ENCODE results near the gene TMEM255B. TPM values are rescaled to one million over a fixed set of nuclear protein-coding genes. Genes with fewer than 3 reads are reported as not detected.
"Not testable (repeated sequence)": the region's sequence is repeated elsewhere in the genome, so short reads cannot be mapped to it uniquely, and the experiment has no call there.

TMEM255B gene
- total RNA-seq, 1 experiment from 2014 or later, result 7.7 TPM

DNA sequence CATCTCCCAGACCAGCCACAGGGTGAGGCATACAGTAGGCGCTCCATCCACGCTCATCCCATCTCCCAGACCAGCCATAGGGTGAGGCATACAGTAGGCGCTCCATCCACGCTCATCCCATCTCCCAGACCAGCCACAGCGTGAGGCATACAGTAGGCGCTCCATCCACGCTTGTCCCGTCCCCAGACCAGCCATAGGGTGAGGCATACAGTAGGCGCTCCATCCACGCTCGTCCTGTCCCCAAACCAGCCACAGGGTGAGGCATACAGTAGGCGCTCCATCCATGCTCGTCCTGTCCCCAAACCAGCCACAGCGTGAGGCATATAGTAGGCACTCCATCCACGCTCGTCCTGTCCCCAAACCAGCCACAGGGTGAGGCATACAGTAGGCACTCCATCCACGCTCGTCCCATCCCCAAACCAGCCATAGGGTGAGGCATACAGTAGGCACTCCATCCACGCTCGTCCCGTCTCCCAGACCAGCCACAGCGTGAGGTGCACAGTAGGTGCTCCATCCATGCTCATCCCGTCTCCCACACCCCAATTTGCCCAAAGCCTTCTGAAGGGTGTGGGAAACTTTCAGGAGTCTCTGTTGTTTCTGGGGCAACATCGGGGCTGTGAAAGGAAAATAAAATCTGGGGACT lies 13.4 kb upstream of the TMEM255B start:
- H3K4me2 ChIP-seq (ENCODE audit: low read length); H3K9ac ChIP-seq (ENCODE audit: low read length); DNase-seq (ENCODE audit: low read depth, low spot score); H3K9me2 ChIP-seq (ENCODE audit: insufficient read depth); POLR2A ChIA-PET; H3K79me2 ChIP-seq (ENCODE audit: insufficient read depth, low read length); H3K4me3 ChIP-seq (replicated peaks in 1 of 2; ENCODE audit: low read depth in 1 of 2, low read length in 2 of 2); H3K27me3 ChIP-seq (ENCODE audit: insufficient read depth, low read length); CTCF ChIA-PET; BruUV-seq (replicated peaks); RAD21 ChIA-PET (ENCODE audit: low non-redundant PET in 1 of 2, low total read pairs in 2 of 2, uncharacterized antibody in 2 of 2, unreplicated experiment in 2 of 2); H3K36me3 ChIP-seq (ENCODE audit: control insufficient read depth in 1 of 2, insufficient read depth in 2 of 2, low read length in 2 of 2); intact Hi-C loops (cut with micrococcal nuclease); H2AFZ ChIP-seq (ENCODE audit: low read depth, low read length, poor library complexity, severe bottlenecking); H3K9me3 ChIP-seq (ENCODE audit: control insufficient read depth in 1 of 2, insufficient read depth in 1 of 2, low read depth in 1 of 2, low read length in 2 of 2); H3K27ac ChIP-seq (ENCODE audit: low read depth, low read length); ATAC-seq; H4K20me1 ChIP-seq (ENCODE audit: insufficient read depth): not testable (repeated sequence)
- H3K4me1 ChIP-seq (ENCODE audit: control insufficient read depth in 1 of 2, insufficient read depth in 2 of 2, low read length in 2 of 2), result peaks cover 9 to 14% of the 10 kb centered on the region in 2 experiments

DNA sequence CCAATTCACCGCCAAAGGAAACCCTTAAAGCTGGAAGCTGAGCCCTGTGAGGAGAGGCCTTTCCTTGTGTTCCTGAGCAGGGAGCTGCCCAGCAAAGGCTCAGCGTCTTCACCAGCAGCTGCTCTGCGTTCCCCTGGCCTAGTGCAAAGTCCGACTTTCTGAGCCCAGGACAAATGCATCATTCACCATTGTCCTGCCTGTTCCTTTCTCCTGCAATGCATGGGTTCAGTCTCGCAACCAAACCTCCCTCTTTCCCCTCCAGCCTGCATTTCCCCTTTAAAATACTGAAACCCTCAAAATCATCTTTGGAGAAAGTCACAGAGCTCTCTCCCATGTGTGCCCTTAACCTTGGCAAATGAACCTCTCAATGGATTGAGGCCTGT lies 12.9 kb upstream of the TMEM255B start:
- Histone ChIP-seq H3K79me2 (ENCODE audit: insufficient read depth, low read length) (no peaks in the 10 kb centered on the region), H2AFZ (ENCODE audit: low read depth, low read length, poor library complexity, severe bottlenecking) (no peak overlapping the region), H3K9me2 (ENCODE audit: insufficient read depth) (no peaks in the 10 kb centered on the region), H3K4me3 (replicated peaks in 1 of 2; ENCODE audit: low read depth in 1 of 2, low read length in 2 of 2) (no peak overlapping the region), H3K9ac (ENCODE audit: low read length) (no peak overlapping the region), H3K4me1 (ENCODE audit: control insufficient read depth in 1 of 2, insufficient read depth in 2 of 2, low read length in 2 of 2) (peaks cover 9 to 14% of the 10 kb centered on the region in 2 experiments), H3K27me3 (ENCODE audit: insufficient read depth, low read length) (no peaks in the 10 kb centered on the region), H3K4me2 (ENCODE audit: low read length) (no peak overlapping the region), H3K36me3 (ENCODE audit: control insufficient read depth in 1 of 2, insufficient read depth in 2 of 2, low read length in 2 of 2) (no peaks in the 10 kb centered on the region), H3K27ac (ENCODE audit: low read depth, low read length) (no peak overlapping the region), H3K9me3 (ENCODE audit: control insufficient read depth in 1 of 2, insufficient read depth in 1 of 2, low read depth in 1 of 2, low read length in 2 of 2) (peaks cover 0 to 7% of the 10 kb centered on the region in 2 experiments; a peak in 1 of 4 replicates), H4K20me1 (ENCODE audit: insufficient read depth) (no peaks in the 10 kb centered on the region)
- intact Hi-C loops (cut with micrococcal nuclease), result no loop called here
- TF ChIP-seq RAD21 (IDR thresholded peaks at IDR 0.05; ENCODE audit: low read depth), result no peak
- TF ChIP-seq CEBPB (IDR thresholded peaks at IDR 0.05; ENCODE audit: low read depth), result no peak
- no peak for TF ChIP-seq SP1 (IDR thresholded peaks at IDR 0.05; ENCODE audit: low read depth)
- no peak for TF ChIP-seq POLR2A (IDR thresholded peaks at IDR 0.05; ENCODE audit: borderline replicate concordance, extremely low read depth, insufficient read depth, insufficient read length)
- TF ChIP-seq REST (IDR thresholded peaks at IDR 0.05; ENCODE audit: low read depth), result no peak
- TF ChIP-seq, protein P1, sequence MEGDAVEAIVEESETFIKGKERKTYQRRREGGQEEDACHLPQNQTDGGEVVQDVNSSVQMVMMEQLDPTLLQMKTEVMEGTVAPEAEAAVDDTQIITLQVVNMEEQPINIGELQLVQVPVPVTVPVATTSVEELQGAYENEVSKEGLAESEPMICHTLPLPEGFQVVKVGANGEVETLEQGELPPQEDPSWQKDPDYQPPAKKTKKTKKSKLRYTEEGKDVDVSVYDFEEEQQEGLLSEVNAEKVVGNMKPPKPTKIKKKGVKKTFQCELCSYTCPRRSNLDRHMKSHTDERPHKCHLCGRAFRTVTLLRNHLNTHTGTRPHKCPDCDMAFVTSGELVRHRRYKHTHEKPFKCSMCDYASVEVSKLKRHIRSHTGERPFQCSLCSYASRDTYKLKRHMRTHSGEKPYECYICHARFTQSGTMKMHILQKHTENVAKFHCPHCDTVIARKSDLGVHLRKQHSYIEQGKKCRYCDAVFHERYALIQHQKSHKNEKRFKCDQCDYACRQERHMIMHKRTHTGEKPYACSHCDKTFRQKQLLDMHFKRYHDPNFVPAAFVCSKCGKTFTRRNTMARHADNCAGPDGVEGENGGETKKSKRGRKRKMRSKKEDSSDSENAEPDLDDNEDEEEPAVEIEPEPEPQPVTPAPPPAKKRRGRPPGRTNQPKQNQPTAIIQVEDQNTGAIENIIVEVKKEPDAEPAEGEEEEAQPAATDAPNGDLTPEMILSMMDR (IDR thresholded peaks at IDR 0.05 in 2 of 3, conservative IDR thresholded peaks at IDR 0.05 in 1 of 3; ENCODE audit: borderline replicate concordance in 1 of 3, insufficient read depth in 1 of 3, low read depth in 2 of 3, low read length in 2 of 3), result no peak
- no peak for DNase-seq (ENCODE audit: low read depth, low spot score)
- ChIA-PET RAD21 (ENCODE audit: low non-redundant PET in 1 of 2, low total read pairs in 2 of 2, uncharacterized antibody in 2 of 2, unreplicated experiment in 2 of 2) (no interaction called here), POLR2A (no interaction called here), CTCF (no interaction called here)
- no TSS peak for BruUV-seq (replicated peaks)
- ATAC-seq, result no peak
